BLaER1 (cell line): ENCODE measurements around the gene KDM4C.
"Not testable (repeated sequence)": the region's sequence is repeated elsewhere in the genome, so short reads cannot be mapped to it uniquely, and the experiment has no call there.

Source experiments
- H3K27ac ChIP-seq: shearing (Covaris generic); formaldehyde crosslinking; 2 replicates; pipeline ENCODE4 v1.8.1; 2022
- H3K27me3 ChIP-seq: shearing (Covaris generic); formaldehyde crosslinking; 2 replicates; pipeline ENCODE4 v1.8.1; 2022
- H3K36me3 ChIP-seq: shearing (Covaris generic); formaldehyde crosslinking; 2 replicates; pipeline ENCODE4 v1.8.1; 2022
- H3K4me1 ChIP-seq: shearing (Covaris generic); formaldehyde crosslinking; 2 replicates; pipeline ENCODE4 v1.8.1; 2022
- H3K4me2 ChIP-seq: shearing (Covaris generic); formaldehyde crosslinking; 2 replicates; pipeline ENCODE4 v1.8.1; 2022
- H3K4me3 ChIP-seq: shearing (Covaris generic); formaldehyde crosslinking; 2 replicates; pipeline ENCODE4 v1.8.1; 2022
- H3K9ac ChIP-seq: shearing (Covaris generic); formaldehyde crosslinking; 2 replicates; pipeline ENCODE4 v1.8.1; 2022
- H3K9me3 ChIP-seq: shearing (Covaris generic); formaldehyde crosslinking; 2 replicates; pipeline ENCODE4 v1.8.1; 2022
- H4K20me1 ChIP-seq: shearing (Covaris generic); formaldehyde crosslinking; 2 replicates; pipeline ENCODE4 v1.8.1; 2022
- Cebpa-rat ChIP-seq: shearing (Covaris generic); IDR thresholded peaks from 2 replicates; pipeline ENCODE4 v1.8.1; 2022

KDM4C gene

DNA sequence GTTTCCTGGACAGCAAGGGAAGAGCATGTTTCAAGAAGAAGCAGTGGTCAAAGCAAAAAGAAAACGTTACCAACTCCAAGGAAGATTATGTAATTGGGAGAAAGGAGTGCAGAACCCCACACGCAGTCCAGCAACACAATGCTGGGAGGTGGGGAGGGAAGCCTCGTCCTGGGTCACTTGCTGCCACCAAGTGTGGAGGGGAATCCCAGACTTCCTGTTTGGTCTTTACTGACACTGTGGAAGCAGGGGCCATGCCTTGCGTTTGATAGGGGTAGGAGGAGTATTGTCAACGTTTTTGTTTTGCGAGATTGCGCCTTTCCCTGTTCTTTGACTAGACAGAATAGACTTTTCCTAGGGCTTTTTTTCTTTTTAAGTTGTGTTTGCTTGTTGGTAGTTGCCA is 421.0 kb downstream of the KDM4C start:
- TF ChIP-seq Cebpa-rat, result no peak

DNA sequence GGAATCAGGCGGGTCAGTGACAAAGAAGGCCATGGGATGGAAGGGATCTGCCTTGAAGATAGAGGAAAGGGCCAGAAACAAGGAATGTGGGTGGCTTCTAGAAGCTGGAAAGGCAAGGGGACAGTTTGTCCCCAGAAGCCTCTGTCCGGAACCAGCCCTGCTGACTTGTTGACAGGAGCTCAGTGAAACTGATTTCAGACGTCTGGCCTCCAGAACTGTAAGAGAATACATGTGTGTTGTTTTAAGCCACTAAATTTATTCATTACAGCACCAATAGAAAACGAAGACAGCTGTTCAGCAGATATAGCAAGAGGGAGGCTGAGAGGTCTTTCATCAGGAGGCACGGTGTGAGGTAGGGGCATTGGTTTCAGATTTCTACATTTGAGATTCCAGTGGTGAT is 422.5 kb downstream of the KDM4C start:
- Histone ChIP-seq H3K27me3 (no peaks in the 10 kb centered on the region), H3K27ac (no peak overlapping the region), H4K20me1 (no peaks in the 10 kb centered on the region), H3K4me2 (no peak overlapping the region), H3K4me1 (0 out of 2 replicates have a peak, but pooled peaks cover 7% of the 10 kb centered on the region), H3K36me3 (peaks cover 23% of the 10 kb centered on the region), H3K4me3 (no peak overlapping the region), H3K9ac (no peak overlapping the region), H3K9me3 (no peaks in the 10 kb centered on the region)
- no peak for TF ChIP-seq Cebpa-rat

More for the DNA sequence above, 421.0 kb downstream of the KDM4C start:
- Histone ChIP-seq H3K27ac (no peak overlapping the region), H3K27me3 (no peaks in the 10 kb centered on the region), H3K36me3 (peaks cover 38% of the 10 kb centered on the region), H3K9ac (no peak overlapping the region), H3K9me3 (no peaks in the 10 kb centered on the region; the same call in 1 of the 2 replicates), H3K4me1 (no peaks in the 10 kb centered on the region), H3K4me2 (no peak overlapping the region), H4K20me1 (no peaks in the 10 kb centered on the region), H3K4me3 (no peak overlapping the region)

DNA sequence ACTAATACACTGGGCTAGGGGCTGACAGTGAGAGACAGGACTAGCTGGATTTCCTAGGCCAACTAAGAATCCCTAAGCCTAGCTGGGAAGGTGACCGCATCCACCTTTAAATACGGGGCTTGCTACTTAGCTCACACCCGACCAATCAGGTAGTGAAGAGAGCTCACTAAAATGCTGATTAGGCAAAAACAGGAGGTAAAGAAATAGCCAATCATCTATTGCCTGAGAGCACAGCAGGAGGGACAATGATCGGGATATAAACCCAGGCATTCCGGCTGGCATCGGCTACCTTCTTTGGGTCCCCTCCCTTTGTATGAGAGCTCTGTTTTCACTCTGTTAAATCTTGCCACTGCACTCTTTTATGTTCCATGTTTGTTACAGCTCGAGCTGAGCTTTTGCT is 425.4 kb downstream of the KDM4C start:
- not testable (repeated sequence) for H3K4me3 ChIP-seq, H3K27me3 ChIP-seq, H3K9ac ChIP-seq, H3K36me3 ChIP-seq, H3K4me1 ChIP-seq, H3K4me2 ChIP-seq, H4K20me1 ChIP-seq, H3K27ac ChIP-seq
- peaks cover 17% of the 10 kb centered on the region for H3K9me3 ChIP-seq

DNA sequence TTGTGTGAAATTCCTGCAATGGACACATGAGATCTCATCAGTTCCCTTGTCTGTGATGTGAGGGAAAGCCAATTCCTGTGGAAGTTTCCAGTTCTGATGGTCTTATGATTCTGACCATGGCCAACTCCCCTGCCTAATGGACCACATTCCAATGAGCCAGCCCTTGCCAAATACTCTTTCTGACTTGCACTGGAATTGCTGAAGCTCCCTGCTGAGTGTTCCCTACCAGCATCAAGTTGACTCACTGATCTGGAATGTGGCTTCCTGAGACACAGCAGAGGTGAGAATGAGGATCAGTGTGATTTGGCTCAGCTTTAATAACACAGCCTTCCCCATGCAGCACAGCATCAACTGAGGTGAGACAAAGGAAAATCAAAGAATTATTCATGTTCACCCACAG is 427.8 kb downstream of the KDM4C start:
- Histone ChIP-seq H3K9ac (no peak overlapping the region), H3K27me3 (no peaks in the 10 kb centered on the region), H3K4me2 (no peak overlapping the region), H3K4me1 (0 out of 2 replicates have a peak, but pooled peaks cover 7% of the 10 kb centered on the region), H3K27ac (no peak overlapping the region), H4K20me1 (no peaks in the 10 kb centered on the region), H3K4me3 (no peak overlapping the region), H3K36me3 (no peaks in the 10 kb centered on the region), H3K9me3 (peaks cover 26% of the 10 kb centered on the region)
- no peak for TF ChIP-seq Cebpa-rat

DNA sequence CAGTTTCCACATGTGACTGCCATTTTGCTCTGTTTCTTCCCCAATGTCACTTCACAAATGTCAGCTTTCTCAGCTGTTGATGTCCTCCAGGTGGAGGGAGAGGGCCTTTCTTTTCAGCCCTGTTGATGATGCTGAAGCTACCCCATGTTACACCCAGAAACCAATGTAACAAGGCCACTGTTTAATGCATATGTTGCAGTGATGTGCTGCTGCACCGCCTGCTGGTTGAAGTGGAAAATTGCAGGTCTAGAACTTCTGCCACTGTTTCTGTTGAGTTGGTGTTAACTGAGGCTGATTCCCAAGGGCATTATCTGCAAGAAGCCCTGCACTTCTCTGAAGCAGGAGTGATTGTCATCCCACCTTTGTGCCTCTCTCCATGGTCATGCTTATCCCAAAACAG is 428.4 kb downstream of the KDM4C start:
- Histone ChIP-seq H3K27ac (no peak overlapping the region), H3K9ac (no peak overlapping the region), H3K4me3 (no peak overlapping the region), H3K27me3 (no peaks in the 10 kb centered on the region), H3K4me1 (0 out of 2 replicates have a peak, but pooled peaks cover 7% of the 10 kb centered on the region), H3K4me2 (no peak overlapping the region), H3K9me3 (peaks cover 26% of the 10 kb centered on the region), H3K36me3 (no peaks in the 10 kb centered on the region), H4K20me1 (no peaks in the 10 kb centered on the region)
- TF ChIP-seq Cebpa-rat, result no peak

DNA sequence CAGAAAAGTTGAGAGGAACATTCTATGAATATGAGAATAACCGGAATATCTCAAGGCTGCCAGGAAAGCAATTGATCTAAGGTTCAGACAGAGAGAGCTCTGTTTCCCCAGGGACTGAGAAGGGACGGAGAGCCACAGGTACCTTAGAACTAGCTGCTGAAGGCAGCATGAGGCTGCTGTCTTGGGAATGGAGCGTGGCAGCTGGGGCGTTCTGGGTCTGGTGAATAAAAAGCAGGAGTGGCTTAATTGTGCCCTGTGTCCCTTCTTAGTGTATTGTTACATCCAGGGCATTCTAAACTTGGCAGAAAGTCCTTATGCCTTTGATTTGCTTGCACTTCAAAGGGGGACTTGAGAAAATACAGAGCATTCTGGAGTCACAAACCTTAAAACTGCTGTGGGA is 434.5 kb downstream of the KDM4C start:
- Histone ChIP-seq H3K27ac (no peak overlapping the region), H3K9me3 (peaks cover 14% of the 10 kb centered on the region), H3K4me3 (no peak overlapping the region), H3K9ac (no peak overlapping the region), H3K4me2 (no peak overlapping the region), H4K20me1 (no peaks in the 10 kb centered on the region), H3K36me3 (no peaks in the 10 kb centered on the region), H3K4me1 (peaks cover 9% of the 10 kb centered on the region), H3K27me3 (no peaks in the 10 kb centered on the region)
- TF ChIP-seq Cebpa-rat, result no peak

DNA sequence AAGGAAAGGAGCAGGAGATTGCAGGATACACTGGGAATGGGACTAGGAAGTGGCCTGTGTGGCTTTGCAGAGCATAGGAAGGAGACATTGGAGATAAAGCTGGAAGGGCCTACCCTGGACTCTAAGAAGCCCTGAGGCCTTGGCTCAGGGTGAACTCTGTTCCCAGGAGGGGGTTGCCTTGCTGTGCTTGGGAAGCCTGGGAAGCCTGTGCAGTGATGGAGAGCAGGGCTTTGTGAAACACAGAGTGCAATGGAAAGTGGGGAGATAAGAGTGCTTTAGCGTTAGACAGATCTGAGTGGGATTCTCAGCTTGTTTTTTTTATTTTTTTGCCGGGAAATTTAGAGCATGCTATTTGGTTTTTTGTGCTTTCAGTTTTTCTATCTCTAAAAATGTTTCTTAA is 437.8 kb downstream of the KDM4C start:
- no peak for TF ChIP-seq Cebpa-rat
- Histone ChIP-seq H3K9ac (no peak overlapping the region), H3K27me3 (no peaks in the 10 kb centered on the region), H3K9me3 (no peaks in the 10 kb centered on the region), H3K4me1 (peaks cover 9% of the 10 kb centered on the region), H4K20me1 (no peaks in the 10 kb centered on the region), H3K36me3 (no peaks in the 10 kb centered on the region), H3K4me2 (no peak overlapping the region), H3K27ac (no peak overlapping the region), H3K4me3 (no peak overlapping the region)

DNA sequence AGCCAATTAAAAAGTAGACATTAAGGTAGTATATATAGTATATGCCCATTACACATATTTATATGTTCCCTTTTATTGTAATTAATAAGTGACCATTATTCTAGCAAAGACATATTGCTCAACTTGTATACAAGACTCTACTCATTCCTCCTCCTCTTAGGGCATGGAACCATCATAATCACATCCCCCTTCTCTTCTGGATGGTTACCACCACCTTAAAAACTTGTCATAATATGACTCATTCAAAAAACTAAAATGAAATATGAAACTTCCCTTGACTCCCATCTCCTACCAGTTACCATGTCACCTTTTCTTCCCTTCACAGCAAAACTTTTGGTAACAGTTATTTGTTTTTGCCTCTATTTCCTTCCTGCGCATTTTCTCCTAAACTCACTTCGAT is 438.7 kb downstream of the KDM4C start:
- no peak for TF ChIP-seq Cebpa-rat
- H3K9me3 ChIP-seq, result no peaks in the 10 kb centered on the region
- no peak overlapping the region for H3K9ac ChIP-seq
- H4K20me1 ChIP-seq, result no peaks in the 10 kb centered on the region
- peaks cover 7% of the 10 kb centered on the region for H3K4me1 ChIP-seq
- no peak overlapping the region for H3K4me2 ChIP-seq
- H3K27ac ChIP-seq, result no peak overlapping the region
- no peaks in the 10 kb centered on the region for H3K27me3 ChIP-seq
- no peak overlapping the region for H3K4me3 ChIP-seq
- no peaks in the 10 kb centered on the region for H3K36me3 ChIP-seq

DNA sequence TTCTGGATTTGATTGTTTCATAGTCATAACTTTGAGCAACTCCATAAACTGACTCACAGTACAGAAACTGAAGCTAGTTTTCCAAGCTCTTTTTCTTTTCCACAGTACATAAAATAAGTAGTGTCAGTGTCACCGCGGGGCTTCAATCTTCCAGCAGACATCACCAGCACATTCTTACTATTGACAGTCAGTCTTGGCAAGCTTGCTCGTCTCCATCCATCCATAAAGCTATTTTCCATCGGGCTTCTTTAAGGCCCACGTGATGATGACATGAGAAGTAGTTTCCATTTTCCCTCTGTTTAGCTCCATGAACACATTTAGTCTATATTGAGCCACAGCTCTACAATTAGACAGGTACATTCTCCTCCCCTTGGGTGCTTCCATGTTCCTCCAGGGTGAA is 443.4 kb downstream of the KDM4C start:
- H3K9me3 ChIP-seq, result no peaks in the 10 kb centered on the region
- no peaks in the 10 kb centered on the region for H3K27me3 ChIP-seq
- no peaks in the 10 kb centered on the region for H3K4me1 ChIP-seq
- no peaks in the 10 kb centered on the region for H3K36me3 ChIP-seq
- H3K9ac ChIP-seq, result no peak overlapping the region
- H3K4me3 ChIP-seq, result no peak overlapping the region
- no peak for TF ChIP-seq Cebpa-rat
- H3K4me2 ChIP-seq, result no peak overlapping the region
- H4K20me1 ChIP-seq, result no peaks in the 10 kb centered on the region
- no peak overlapping the region for H3K27ac ChIP-seq

DNA sequence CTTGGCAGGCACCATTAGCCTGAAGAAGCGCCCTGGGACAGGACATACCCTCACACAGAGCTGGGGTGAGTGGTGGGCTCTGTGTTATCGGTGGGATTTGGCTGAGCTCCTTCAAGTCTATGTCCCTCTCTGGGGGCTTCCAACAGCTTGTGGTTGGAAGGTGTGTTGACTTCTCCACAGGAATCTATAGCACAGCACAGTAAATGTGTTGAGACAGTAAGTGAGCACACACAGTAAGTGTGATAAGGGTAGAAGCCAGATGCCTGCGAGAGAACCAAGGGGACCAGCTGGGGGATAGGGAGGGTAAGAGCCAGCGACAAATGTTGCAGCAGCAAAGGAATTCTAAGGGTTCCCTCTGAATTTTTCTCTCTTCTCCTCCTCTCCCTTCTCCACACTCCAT is 448.0 kb downstream of the KDM4C start:
- Histone ChIP-seq H3K4me1 (no peaks in the 10 kb centered on the region), H3K9me3 (no peaks in the 10 kb centered on the region), H3K27me3 (no peaks in the 10 kb centered on the region), H3K4me2 (no peak overlapping the region), H3K27ac (no peak overlapping the region), H3K36me3 (no peaks in the 10 kb centered on the region), H3K4me3 (no peak overlapping the region), H3K9ac (no peak overlapping the region), H4K20me1 (no peaks in the 10 kb centered on the region)
- no peak for TF ChIP-seq Cebpa-rat

DNA sequence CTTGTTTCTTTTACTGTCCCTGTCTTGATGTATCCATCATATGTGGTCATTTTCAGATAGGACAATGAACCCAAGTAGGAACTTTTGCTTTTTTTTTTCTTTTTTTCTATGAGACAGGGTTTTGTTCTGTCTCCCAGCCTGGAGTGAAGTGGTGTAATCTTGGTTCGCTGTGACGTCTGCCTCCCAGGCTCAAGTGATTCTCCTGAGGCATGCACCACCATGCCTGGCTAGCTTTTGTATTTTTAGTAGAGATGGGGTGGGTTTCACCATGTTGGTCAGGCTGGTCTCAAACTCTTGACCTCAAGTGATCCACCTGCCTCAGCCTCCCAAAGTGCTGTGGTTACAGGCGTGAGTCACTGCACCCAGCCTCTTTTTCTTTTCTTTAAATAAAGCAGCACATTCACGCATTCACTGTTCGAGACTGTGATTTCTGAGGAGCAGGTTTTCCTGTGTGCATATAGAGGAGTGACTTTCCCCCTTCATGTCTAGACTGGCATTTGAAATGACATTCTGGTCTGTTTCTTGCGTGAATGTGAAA is 448.5 kb downstream of the KDM4C start:
- Histone ChIP-seq H3K4me2 (no peak overlapping the region), H3K27me3 (no peaks in the 10 kb centered on the region), H3K9me3 (no peaks in the 10 kb centered on the region), H3K27ac (no peak overlapping the region), H3K36me3 (no peaks in the 10 kb centered on the region), H4K20me1 (no peaks in the 10 kb centered on the region), H3K4me1 (no peaks in the 10 kb centered on the region), H3K4me3 (no peak overlapping the region), H3K9ac (no peak overlapping the region)
- no peak for TF ChIP-seq Cebpa-rat
